HG03060 (cell line): Measurements from ENCODE around the gene WAPL.
"Not testable (repeated sequence)": the region's sequence is repeated elsewhere in the genome, so short reads cannot be mapped to it uniquely, and the experiment has no call there.

Source experiments
- ATAC-seq: cut with Tn5 transposase; IDR thresholded peaks from one replicate; pipeline ENCODE4 v1.9.1; 2021; ENCODE audit warnings: low read depth, moderate number of reproducible peaks; ENCODE audit not compliant: unreplicated experiment

WAPL gene

DNA sequence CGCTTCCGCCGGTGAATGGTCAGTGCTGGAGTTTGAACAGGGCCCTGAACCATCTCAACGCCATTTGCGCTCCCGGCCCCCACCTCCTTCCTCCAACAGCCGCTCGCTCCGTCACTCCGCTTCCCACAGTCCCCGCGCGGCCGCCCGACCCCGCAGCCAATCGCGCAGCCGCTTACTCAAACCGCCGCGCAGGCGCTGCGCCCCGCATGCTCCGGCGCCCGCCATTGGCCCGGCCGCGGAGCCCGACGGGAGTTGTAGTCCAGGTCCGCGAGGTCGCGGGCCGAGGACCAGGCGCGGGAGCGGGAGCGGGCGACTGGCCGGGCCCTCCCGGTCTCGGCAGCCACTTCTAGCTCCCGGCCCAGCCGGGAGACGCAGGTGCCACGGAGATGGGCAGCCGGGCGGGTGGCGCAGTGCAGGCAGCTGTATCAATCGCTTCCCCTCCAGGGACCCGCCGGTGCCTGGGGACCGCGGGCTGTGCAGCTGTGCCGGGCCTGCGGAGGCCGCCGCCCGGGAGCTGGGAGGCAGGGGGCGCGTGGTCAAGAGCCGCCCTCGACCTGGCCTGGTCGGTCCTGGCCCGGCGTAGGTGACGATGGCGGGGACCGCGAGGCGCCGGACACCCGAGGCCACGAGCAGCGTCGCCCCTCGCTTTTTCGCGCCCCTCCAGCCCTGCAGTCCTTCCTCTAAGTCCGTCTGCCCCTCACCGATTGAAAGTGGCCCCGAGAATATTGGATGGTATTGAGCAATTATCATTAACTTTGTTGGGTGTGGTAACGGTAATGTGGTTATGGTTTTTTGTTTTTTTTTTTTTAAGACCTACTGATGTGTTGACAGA is at the start of gene WAPL:
WAPL (minus strand) TSS at position 115 of the 832 bp plus-strand sequence. CDS start 3,723 bp downstream, outside the sequence.
- peak; percentile 90 for ATAC-seq

DNA sequence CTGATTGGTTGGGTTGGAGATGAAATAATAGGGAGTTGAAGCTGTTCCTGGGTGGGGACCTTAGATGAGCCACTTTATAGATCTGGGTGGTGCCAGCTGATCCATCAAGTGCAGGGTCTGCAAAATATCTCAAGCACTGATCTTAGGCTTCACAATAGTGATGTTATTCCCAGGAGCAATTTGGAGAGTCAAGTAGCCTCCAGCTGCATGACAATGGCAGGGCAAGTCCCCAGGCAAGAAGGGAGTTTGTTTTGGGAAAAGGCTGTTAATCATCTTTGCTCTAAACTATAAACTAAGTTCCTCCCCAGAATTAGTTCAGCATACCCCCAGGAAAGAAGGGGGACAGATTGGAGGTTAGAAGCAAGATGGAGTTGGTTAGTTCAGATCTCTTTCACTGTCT is 47.7 kb upstream of the WAPL start:
- no peak for ATAC-seq

DNA sequence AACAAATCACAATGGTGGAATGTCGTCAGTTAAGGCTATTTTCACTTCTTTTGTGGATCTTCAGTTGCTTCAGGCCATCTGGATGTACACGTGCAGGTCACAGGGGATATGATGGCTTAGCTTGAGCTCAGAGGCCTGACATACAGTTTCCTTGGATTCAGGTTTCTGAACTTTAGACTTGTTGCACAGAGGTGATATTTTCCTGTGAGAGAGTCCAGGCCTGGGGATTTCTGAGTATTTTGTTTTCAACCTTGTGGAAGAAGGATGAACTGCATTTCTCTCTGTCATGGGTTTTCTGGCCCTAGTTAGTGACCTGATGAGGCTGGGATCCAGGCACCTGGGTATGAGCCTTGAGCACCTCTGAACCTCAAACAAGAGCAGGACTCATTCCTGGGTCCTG is 44.9 kb upstream of the WAPL start:
- ATAC-seq: not testable (repeated sequence)

DNA sequence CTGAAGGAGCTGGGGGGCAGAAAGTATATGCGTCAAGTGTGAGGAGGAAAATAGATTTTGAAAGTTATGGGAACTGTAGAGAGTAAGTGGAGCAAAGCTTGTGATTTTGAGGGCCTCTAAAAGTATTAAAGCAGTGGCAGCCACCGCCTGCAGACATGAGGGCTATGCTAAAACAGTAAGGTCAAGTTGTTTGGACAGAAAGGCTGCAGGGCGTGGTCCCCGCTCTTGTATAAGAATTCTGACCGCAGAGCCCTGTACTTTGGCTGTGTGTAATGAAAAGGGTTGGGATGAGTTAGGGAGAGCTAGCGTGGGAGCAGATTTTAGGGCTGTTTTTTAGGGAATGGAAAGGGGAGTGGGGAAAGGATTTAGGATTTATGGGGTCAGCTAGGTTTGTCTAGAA is 41.7 kb upstream of the WAPL start:
- not testable (repeated sequence) for ATAC-seq

DNA sequence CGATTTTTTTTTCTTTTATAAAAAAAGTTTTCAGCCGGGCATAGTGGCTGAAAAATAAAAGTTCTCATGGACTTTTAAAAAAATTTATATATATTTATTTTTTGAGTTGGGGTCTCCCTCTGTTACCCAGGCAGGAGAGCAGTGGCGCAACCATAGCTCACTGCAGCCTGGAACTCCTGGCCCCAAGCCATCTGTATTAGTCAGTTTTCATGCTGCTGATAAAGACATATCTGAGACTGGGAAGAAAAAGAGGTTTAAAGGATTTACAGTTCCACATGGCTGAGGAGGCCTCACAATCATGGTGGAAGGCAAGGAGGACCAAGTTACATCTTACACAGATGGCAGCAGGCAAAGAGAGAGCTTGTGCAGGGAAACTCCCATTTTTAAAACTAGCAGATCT is 37.1 kb upstream of the WAPL start:
- ATAC-seq: not testable (repeated sequence)

DNA sequence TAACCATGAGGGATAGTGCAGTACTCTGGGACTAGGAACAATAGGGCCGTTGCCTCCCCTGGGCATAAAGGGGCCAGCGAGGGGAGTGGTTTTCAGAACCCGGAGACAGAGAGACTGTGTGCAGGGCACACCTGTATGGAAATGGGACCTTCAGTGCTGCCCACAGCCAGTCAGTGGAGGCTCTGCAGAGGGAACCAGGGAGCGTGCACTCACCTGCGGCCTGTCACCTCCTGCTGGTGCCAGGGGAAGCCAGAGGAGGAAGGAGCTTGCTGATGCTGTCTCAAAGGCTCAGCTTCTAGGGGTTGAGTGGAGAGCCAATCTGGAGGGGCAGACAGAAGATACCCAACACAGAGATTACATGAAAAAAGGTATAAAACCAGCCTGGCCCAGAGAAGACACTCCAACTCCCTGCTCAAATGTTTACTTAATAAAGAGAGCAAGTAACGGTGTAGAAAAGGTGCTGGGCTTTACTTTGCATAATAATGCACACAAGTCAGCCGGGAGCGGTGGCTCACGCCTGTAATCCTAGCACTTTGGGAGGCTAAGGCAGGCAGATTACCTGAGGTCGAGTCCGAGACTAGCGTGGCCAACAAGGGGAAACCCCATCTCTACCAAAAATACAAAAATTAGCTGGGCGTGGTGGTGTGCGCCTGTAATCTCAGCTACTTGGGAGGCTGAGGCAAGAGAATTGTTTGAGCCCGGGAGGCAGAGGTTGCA is 35.5 kb upstream of the WAPL start:
- no peak for ATAC-seq

- no peak for ATAC-seq
Measured at GRCh38 chr10:86556532-86556931, 34.9 kb upstream of the WAPL start.

DNA sequence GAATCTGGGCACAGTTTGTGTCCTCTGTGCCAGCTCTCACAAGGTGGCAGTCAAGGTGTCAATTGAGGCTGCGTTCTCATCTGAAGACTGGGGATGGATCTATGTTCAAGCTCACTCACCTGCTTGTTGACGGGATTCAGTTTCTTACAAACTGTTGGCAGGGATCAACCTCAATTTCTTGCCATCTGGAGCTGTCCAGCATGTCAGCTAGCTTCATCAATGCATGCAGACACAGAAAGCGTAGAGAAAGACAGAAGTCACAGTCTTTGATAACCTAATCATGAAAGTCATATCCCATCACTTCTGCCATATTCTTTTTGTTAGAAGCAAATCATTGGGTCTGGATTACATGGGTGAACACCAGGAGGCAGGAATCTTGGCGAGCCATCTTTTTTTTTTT is 32.0 kb upstream of the WAPL start:
- ATAC-seq: no peak

GRCh38 chr10:86553213-86553612 is 31.6 kb upstream of the WAPL start:
- no peak for ATAC-seq

DNA sequence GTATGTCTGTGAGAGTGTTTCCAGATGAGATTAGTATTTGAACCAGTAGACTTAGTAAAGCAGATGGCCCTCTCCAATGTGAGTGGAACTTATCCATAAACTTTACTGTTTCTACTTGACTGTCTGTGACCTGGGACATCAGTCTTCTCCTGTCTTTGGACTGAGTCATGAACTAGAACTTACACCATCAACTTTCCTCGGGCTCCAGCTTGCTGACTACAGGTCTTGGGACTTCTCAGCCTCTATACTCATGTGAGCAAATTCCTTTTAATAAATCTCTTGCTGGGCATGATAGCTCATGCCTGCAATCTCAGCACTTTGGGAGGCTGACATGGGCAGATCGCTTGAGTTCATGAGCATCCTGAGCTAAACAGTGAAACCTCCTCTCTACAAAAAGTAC is 25.7 kb upstream of the WAPL start:
- ATAC-seq: no peak

DNA sequence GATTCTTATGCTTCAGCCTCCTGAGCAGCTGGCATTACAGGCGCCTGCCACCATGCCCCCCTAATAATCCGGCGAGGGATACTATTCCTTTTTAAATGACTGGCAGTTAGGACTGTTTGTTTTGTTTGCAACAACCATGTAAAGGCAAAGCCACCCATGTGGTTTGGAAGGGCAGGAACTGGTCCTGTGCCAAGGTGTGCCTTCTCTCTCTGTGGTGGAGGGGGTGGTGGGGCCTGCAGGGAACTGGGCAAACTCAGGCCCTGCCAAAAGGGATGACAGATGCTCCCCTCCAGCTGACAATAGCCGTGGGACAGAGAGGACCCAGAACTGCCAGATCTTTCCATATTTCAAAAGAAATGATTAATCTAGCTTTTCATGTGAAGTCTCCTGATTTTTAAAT is 23.5 kb upstream of the WAPL start:
- ATAC-seq: no peak

GRCh38 chr10:86540016-86540415 is 18.4 kb upstream of the WAPL start:
- ATAC-seq: no peak

DNA sequence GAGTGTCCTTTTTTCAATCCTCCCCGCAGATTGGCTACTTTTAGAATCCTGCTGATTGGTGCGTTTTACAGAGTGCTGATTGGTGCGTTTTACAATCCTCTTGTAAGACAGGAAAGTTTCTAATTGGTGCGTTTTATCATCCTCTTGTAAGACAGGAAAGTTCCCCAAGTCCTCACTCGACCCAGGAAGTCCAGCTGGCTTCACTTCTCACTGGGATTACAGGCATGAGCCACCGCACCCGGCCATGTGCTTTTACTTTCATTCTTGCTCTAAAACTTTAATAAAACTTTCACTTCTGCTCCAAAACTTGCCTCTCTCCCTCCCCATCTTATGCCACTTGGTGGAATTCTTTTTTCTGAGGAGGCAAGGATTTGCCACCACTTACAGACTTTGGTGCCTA is 17.0 kb upstream of the WAPL start:
- no peak for ATAC-seq

GRCh38 chr10:86538040-86538439 is 16.4 kb upstream of the WAPL start:
- not testable (repeated sequence) for ATAC-seq

DNA sequence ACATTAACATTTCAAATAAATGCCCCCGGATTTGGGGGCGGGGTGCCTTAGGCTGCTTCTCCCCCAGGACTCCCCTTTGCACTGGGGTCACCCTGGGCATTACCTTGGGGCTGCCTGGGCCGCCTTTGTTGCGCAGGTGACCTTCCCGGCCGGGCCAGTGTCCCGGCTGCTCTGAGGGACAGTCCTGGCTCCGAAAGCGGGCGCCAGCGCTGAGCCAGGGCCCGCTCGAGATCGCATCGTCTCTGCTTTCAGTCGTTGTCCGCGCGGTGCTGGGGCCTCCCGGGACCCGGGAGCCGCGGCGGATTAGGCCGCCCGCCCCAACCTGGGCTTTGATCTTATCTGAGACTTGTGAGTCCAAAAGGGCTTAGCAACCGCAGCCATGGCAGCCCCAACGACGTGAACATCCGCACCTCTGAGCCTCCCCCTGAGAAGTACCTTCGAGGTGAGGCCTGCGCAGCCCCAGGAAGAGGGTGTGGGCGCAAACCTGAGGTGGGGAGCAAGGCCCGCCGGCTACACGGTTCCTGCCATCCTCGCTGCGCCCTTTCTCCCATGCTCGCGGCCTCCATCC is 14.8 kb upstream of the WAPL start:
- ATAC-seq: no peak

DNA sequence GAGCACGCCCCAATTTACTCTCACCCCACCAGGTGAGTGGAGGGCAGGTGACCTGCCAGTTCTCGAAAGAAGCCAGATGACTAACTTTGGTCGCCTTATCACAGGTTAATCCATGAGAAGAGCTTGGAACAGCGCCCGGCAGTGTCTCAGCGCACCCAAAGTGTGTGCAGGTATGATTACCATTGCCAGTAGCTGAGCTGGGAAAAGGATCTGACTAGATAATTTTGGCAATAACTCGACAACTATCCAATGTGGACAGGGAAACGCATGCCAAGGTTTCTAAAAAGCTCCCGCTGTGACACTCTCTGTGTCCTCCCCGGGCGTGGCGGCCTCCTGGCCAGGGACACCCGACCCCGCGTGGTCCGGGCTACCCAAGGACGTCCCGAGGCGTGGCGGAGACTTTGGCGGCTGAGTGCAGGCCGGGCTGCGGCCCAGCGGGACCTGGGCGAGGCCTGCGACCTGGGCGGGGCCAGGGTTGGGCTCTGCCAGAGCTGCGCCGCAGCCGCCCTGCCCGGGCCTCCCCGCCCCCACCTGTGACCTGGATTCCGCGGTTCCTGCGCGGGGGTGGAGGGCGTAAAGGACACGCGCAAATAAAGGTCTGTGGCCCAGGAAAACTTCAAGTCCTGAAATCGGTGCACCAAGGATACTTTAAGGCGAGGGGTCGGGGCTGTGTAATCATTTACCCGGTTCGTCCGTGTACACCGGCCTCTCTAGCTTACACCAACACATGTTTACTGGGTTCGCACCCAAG is 13.7 kb upstream of the WAPL start:
- ATAC-seq: no peak

DNA sequence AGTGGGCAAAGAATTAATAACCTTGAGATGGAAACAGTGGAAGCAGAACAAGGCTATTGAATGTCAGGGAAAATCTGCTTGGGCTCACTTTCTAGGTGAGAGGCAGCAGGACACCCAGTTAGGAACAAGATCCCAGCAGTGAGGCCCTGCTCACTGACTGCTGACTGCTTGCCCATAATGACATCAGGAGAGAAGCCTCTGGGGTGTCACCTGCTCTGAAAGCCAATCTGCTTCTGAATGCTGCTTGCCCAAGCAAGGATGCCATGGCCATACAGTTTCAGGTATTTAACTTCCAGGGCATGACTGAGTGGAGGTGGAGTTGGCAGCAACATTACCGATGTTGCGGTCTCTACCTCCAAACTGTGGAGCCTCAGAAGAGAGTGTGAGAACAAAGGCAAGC is 11.7 kb upstream of the WAPL start:
- no peak for ATAC-seq

- ATAC-seq: not testable (repeated sequence)
Measured at GRCh38 chr10:86528736-86529135, 7.1 kb upstream of the WAPL start.

DNA sequence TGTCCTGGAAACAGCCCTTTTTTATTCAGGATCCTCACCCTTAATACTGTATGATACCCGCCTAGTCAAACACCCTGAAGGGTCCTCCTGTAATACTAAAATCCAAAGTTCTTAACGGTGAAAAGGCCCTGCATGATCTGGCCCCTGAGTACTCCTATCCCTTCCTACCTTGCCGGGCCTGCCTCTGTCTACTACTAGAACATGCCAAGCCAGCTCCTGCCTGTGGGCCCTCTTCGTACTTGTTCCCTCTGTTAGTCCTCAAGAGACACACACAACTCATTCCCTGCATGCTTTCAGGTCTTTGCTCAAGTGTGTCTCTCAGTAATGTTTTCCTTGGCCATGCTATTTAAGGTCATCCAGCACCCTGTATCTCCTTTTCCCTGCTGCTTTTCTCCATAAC is 5.0 kb upstream of the WAPL start:
- no peak for ATAC-seq

DNA sequence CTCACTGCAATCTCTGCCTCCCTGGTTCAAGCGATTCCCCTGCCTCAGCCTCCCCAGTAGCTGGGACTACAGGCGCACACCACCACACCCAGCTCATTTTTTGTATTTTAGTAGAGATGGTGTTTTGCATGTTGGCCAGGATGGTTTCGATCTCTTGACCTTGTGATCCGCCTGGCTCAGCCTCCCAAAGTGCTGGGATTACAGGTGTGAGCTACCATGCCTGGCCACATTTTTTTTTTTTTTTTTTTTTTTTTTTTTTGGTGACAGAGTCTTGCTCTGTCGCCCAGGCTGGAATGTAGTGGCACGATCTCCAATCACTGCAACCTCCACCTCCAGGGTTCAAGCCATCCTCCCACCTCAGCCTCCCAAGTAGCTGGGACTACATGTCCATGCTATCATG is 4.1 kb upstream of the WAPL start:
- not testable (repeated sequence) for ATAC-seq
